ENCODE measurements around the gene NEURL1.

- TF ChIP-seq CTCF (IDR thresholded peaks at IDR 0.05; ENCODE audit: extremely low read depth in 1 of 2, insufficient read depth in 1 of 2, low read depth in 1 of 2, low read length in 2 of 2) (no peak), POLR2A (IDR thresholded peaks at IDR 0.05; ENCODE audit: low read depth, low read length) (no peak), EZH2 (IDR thresholded peaks at IDR 0.05; ENCODE audit: borderline replicate concordance, low read depth, low read length, severe bottlenecking) (no peak), MAX (IDR thresholded peaks at IDR 0.05; ENCODE audit: insufficient read depth, insufficient read length) (no peak), GATA2 (IDR thresholded peaks at IDR 0.05; ENCODE audit: insufficient read depth, insufficient read length, low read depth, low read length) (no peak), POLR2AphosphoS5 (IDR thresholded peaks at IDR 0.05; ENCODE audit: insufficient read depth, low read depth, low read length) (no peak), JUN (IDR thresholded peaks at IDR 0.05; ENCODE audit: borderline replicate concordance, insufficient read depth, insufficient read length, low read depth) (no peak), MYC (IDR thresholded peaks at IDR 0.05; ENCODE audit: low read depth, low read length) (no peak)
These were observed 30.2 kb downstream of the NEURL1 start for GRCh38 chr10:103523683-103524082.

Data from endothelial cell of umbilical vein (primary cell).